Activated naive CD4-positive, alpha-beta T cell treated with anti-CD3 and anti-CD28 coated beads, Interleukin-2, amount 50 U/mL, for 24 hours (primary cell): ENCODE results near the gene OBP2B.
"Not testable (repeated sequence)": the region's sequence is repeated elsewhere in the genome, so short reads cannot be mapped to it uniquely, and the experiment has no call there.

Source experiments
- H3K27ac Mint-ChIP-seq: one replicate; pipeline ENCODE4 v1.8.0; 2021; ENCODE audit warnings: mild to moderate bottlenecking, mixed read lengths
- H3K27me3 Mint-ChIP-seq: one replicate; pipeline ENCODE4 v1.8.0; 2021; ENCODE audit warnings: mixed read lengths
- H3K36me3 Mint-ChIP-seq: one replicate; pipeline ENCODE4 v1.8.0; 2021; ENCODE audit warnings: mixed read lengths
- H3K4me1 Mint-ChIP-seq: one replicate; pipeline ENCODE4 v1.8.0; 2021; ENCODE audit warnings: mixed read lengths
- H3K4me3 Mint-ChIP-seq: one replicate; pipeline ENCODE4 v1.8.0; 2021; ENCODE audit warnings: mild to moderate bottlenecking, mixed read lengths
- H3K9me3 Mint-ChIP-seq: one replicate; pipeline ENCODE4 v1.8.0; 2021; ENCODE audit warnings: mixed read lengths

The OBP2B gene, protein sequence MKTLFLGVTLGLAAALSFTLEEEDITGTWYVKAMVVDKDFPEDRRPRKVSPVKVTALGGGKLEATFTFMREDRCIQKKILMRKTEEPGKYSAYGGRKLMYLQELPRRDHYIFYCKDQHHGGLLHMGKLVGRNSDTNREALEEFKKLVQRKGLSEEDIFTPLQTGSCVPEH

DNA sequence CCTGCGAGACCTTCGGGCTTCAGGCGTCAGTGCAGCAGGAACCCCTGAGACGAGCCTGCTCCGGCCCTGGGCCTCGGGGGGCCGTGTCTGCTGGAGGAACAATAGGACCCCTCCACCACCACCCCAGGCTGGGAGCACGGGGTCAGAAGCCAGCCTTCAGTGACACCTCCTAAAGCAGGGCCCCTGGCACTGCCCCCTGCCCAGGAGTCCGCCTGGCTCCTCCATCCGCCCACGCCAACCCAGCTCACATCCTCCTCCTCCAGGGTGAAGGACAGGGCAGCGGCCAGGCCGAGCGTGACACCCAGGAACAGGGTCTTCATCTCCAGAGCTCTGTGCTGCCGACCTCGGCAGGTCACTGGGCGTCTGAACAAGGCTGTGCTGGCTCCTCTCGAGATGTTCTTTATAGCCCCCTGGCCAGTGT, at the start of gene OBP2B:
OBP2B (minus strand) TSS at position 371 of the 421 bp plus-strand sequence; CDS start at position 320, 51 bp downstream.
- H3K36me3 Mint-ChIP-seq, H3K4me3 Mint-ChIP-seq, H3K9me3 Mint-ChIP-seq, H3K27ac Mint-ChIP-seq, H3K4me1 Mint-ChIP-seq: not testable (repeated sequence)
- peaks cover 18% of the 10 kb centered on the region for H3K27me3 Mint-ChIP-seq

DNA sequence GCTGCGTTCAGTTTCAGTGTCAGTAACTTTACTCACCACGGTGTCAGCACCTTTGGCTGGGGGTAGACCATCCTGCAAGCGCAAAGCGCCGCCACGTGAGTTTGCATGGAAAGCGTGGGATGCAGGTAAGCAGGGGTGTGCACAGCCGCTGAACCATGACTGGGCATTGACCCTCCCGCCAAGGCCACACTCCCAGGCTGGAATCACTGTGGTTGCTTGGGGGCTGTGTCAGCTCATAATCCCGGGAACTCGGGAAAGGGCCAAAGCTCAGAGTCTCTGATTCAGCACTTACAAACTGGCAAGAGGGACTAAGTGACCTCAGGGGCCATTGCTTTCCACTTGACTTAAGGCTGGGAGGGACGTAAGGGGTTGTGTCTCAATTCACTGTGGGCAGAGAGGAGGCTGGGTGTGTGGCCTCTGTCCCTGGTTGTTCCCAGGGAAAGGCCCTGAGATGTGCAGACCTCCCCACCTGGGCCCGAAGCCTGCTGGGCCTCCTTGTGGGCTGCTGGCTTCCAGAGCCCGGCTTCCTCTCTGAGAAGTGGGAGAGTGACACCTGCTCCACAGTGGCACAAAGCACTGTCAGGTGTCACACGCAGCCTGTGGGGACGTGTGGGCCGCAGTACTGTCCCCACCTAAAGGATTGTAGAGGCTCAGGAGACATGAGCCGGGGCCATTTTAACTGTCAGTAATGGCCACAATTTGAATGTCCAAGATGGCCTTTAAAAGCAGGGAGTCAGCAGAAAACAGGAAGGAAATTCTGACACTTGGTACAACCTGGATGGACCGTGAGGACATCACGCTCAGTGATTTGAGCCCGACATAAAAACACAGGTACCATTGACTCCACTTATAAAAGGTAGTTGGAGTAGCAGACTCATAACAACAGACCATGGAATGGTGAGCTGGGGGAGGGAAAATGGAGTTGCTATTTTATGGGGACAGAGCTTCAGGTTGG, 49.3 kb upstream of the OBP2B start:
- Mint-ChIP-seq H3K4me3 (no peak overlapping the region), H3K27ac (no peak overlapping the region), H3K36me3 (no peaks in the 10 kb centered on the region), H3K4me1 (no peaks in the 10 kb centered on the region), H3K9me3 (no peaks in the 10 kb centered on the region), H3K27me3 (peaks cover 6% of the 10 kb centered on the region)

DNA sequence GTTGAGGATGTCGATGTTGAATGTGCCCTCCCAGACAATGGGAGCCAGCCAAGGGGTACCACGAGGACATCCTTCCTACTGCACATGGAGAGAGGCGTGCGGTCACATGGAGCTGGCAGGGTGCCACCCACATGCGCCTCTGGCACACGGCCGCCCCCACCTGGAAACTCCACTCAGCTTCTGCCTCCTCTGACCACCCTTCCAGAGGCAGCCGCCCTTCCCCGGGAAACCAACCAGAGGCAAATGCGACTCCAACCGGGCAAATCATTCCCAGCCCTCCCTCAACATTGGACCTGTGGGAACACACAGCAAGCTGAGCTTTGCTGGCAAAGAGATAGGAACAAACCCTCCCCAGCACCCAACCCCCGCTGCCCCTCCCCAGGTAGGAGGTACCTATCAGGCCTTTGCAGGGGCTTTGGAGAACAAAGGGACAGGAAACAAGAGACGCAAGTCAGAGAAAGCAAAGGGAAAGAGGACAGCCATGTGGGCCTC, 48.5 kb upstream of the OBP2B start:
- Mint-ChIP-seq H3K27me3 (peaks cover 6% of the 10 kb centered on the region), H3K9me3 (no peaks in the 10 kb centered on the region), H3K4me3 (no peak overlapping the region), H3K36me3 (no peaks in the 10 kb centered on the region), H3K4me1 (no peaks in the 10 kb centered on the region), H3K27ac (no peak overlapping the region)

DNA sequence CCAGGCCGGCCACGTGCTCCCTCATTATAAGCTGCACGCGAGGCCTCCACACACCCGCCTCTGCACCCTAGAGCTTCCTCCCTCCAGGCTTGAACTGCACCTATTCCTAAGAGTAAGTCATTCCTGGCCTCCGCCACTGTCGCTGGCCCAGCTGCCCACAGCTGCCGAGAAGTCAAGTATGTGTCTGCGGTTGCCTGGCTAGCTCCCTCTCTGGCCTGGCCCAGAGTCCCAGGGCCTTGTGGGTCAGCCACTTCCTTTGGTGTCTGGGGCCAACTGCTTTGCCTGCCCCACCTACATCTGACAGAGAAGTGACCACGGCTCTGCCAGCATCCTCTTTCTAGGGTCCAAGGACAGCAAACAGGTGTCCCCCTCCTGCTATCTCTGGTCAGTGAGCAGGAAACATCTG, 47.6 kb upstream of the OBP2B start:
- Mint-ChIP-seq H3K9me3 (no peaks in the 10 kb centered on the region), H3K36me3 (no peaks in the 10 kb centered on the region), H3K4me1 (no peaks in the 10 kb centered on the region), H3K27ac (no peak overlapping the region), H3K4me3 (no peak overlapping the region), H3K27me3 (peaks cover 5% of the 10 kb centered on the region)

DNA sequence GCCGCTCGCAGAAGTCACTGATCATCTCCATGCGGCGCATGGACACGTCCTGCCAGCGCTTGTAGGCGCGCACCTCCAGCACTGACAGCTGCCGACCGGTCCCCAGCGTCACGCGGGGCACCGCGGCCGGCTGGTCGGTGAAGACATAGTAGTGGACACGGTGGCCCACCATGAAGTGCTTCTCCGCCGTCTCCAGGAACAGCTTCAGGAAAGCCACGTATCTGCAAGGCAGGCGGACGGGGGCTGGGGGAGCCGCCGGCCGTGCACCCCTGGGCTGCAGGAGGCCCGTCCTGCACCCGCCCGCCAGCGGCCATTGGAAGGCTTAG, 47.0 kb upstream of the OBP2B start:
- no peaks in the 10 kb centered on the region for H3K36me3 Mint-ChIP-seq
- no peak overlapping the region for H3K4me3 Mint-ChIP-seq
- no peaks in the 10 kb centered on the region for H3K4me1 Mint-ChIP-seq
- H3K9me3 Mint-ChIP-seq = no peaks in the 10 kb centered on the region
- no peak overlapping the region for H3K27ac Mint-ChIP-seq
- H3K27me3 Mint-ChIP-seq = peaks cover 5% of the 10 kb centered on the region

DNA sequence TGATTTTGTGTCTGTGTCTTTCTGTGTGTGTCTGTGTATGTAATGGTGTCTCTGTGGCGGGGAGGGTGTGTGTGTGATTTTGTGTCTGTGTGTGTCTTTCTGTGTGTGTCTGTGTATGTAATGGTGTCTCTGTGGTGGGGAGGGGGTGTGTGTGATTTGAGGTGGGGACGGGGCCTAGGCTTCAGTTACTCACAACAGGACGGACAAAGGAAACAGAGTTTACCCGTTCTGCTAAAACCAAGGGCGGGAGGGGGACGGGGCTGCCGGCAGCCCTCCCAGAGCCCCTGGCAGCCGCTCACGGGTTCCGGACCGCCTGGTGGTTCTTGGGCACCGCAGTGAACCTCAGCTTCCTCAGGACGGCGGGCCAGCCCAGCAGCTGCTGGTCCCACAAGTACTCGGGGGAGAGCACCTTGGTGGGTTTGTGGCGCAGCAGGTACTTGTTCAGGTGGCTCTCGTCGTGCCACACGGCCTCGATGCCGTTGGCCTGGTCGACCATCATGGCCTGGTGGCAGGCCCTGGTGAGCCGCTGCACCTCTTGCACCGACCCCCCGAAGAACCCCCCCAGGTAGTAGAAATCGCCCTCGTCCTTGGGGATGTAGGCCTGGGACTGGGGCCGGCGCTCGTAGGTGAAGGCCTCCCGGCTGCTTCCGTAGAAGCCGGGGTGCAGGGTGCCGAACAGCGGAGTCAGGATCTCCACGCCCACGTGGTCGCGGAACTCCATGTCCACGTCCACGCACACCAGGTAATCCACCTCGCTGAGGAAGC, 46.5 kb upstream of the OBP2B start:
- no peaks in the 10 kb centered on the region for H3K36me3 Mint-ChIP-seq
- H3K27ac Mint-ChIP-seq = no peak overlapping the region

DNA sequence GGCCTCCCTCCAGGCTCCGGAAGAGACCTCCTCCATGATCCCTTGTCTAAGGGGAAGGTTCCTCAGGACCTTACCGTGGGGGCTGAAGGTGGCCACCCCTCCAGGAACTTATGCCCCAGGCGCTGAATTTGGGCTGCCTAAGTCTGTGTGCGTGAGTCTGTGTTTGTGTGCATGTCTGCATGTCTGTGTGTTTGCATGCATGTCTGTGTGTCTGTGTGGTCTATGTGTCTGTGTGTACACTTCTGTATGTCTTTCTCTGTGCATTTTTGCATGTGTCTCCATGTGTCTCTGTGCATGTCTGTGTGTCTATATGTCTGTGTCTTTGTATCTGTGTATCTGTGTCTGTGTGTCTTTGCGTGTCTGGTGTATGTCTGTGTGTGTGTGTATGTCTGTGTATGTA, 45.4 kb upstream of the OBP2B start:
- no peaks in the 10 kb centered on the region for H3K4me1 Mint-ChIP-seq
- H3K27ac Mint-ChIP-seq = no peak overlapping the region
- H3K4me3 Mint-ChIP-seq = no peak overlapping the region
- no peaks in the 10 kb centered on the region for H3K36me3 Mint-ChIP-seq
- no peaks in the 10 kb centered on the region for H3K9me3 Mint-ChIP-seq
- H3K27me3 Mint-ChIP-seq = no peaks in the 10 kb centered on the region

More for the DNA sequence above, 46.5 kb upstream of the OBP2B start:
- no peak overlapping the region for H3K4me3 Mint-ChIP-seq
- no peaks in the 10 kb centered on the region for H3K9me3 Mint-ChIP-seq
- no peaks in the 10 kb centered on the region for H3K4me1 Mint-ChIP-seq
- H3K27me3 Mint-ChIP-seq = peaks cover 3% of the 10 kb centered on the region

DNA sequence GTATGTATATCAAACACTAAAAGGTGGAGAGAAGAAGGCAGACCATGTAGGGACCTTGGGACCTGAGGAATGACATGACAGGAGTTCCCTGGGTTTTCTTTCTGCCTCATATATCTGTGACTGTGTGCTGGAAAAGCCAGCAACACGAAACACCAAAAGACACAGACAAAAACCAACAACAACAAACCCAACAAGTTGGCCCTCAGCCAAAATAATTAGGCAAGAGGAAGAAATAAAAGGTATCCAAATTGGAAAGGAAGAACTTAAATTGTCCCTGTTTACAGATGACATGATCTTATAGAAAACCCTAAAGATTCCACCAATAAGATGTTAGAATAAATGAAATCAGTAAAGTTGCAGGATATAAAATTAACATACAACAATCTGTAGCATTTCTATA, 44.2 kb upstream of the OBP2B start:
- no peaks in the 10 kb centered on the region for H3K27me3 Mint-ChIP-seq
- no peaks in the 10 kb centered on the region for H3K9me3 Mint-ChIP-seq
- no peak overlapping the region for H3K4me3 Mint-ChIP-seq
- H3K36me3 Mint-ChIP-seq = no peaks in the 10 kb centered on the region
- H3K4me1 Mint-ChIP-seq = no peaks in the 10 kb centered on the region
- H3K27ac Mint-ChIP-seq = no peak overlapping the region

DNA sequence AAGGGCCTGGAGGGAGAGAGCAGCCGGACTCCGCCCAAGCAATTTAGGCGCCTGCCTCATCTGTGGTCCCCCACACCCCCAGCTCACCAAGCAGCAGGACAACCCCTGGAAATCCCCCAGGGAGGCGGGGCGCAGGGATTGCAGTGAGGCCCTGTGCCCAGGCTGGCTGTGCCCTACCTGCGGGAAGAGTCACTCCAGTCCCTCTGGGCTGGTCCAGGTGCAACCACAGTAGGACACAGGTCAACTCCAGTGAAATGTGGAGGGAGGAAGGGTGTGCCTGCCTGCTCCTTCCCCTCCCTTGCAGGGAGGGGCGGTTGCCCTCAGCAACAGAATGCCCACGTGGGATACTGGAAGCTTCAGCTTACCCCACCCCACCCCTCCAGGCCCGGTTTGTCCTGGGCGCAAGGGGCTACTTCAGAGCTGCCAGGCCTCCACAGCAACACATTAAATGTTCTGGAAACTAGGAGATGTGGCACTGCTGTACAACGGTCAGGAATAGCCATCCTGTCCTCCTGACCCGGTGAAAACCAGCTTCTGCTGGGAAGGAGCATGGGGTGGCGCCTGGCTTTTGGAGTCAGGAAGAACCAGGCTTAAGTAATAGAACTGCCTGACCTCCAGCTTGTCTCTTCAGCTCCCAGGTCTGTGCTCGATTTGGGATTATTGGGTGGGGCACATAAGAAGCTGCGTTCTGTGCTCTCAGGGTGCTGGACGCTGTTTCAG, 43.4 kb upstream of the OBP2B start:
- H3K4me1 Mint-ChIP-seq = no peaks in the 10 kb centered on the region
- H3K9me3 Mint-ChIP-seq = no peaks in the 10 kb centered on the region
- H3K36me3 Mint-ChIP-seq = no peaks in the 10 kb centered on the region
- no peak overlapping the region for H3K4me3 Mint-ChIP-seq
- H3K27me3 Mint-ChIP-seq = no peaks in the 10 kb centered on the region
- peak overlapping the region; percentile 48 for H3K27ac Mint-ChIP-seq

DNA sequence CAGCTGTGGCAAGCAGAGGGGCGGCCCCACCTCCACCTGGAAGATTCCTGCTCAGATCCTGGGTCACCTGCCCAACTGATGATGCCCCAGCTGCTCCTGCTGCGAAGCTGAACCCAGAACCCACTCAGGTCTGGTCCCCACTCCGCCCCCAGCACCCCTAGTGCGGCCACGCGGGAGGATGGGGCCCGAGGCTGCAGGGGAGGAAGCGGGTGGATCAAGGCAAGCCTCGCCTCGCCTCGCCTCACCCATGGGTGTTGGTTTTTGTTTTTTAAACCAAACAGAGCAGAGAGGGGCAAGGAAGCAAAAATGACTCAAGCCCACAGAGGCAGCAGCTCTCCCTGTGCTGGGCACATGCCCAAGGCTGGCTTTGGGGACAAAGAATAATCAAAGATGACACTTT, 42.7 kb upstream of the OBP2B start:
- Mint-ChIP-seq H3K4me3 (no peak overlapping the region), H3K4me1 (no peaks in the 10 kb centered on the region), H3K27ac (no peak overlapping the region), H3K9me3 (no peaks in the 10 kb centered on the region), H3K36me3 (no peaks in the 10 kb centered on the region), H3K27me3 (no peaks in the 10 kb centered on the region)

DNA sequence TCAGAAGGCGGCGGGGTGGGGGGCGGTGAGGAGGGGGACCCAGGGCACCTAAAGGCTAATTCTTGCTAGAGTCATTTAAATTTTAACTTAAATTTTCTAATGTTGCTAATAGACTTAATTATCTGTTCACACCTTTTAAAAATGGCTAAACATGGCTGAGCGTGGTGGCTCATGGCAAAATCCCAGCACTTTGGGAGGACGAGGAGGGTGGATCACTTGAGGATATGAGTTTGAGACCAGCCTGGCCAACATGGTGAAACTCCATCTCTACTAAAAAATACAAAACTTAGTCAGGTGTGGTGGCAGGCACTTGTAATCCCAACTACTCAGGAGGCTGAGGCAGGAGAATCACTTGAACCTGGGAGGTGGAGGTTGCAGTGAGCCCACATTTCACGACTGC, 42.2 kb upstream of the OBP2B start:
- H3K36me3 Mint-ChIP-seq, H3K4me1 Mint-ChIP-seq, H3K4me3 Mint-ChIP-seq, H3K9me3 Mint-ChIP-seq, H3K27ac Mint-ChIP-seq, H3K27me3 Mint-ChIP-seq: not testable (repeated sequence)

DNA sequence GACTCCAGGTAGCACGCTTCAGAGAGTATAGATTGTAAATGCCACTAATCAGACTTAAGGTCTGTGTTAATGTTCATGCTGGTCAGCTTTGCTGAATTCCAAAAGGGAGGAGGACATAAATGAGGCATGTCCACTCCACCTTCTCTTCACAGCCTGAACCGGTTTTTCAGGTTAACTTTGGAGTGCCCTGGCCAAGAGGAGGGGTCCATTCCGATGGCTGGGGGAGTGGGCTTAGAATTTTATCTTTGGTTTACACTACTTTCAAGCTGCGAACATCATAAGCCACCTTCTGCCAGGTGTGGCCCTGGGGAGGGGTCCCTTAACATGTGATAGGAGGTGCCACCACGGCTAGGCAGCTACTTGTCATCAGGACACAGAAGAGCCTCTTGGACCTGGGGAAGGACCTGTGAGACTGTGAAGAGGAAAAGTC, 41.7 kb upstream of the OBP2B start:
- H3K4me3 Mint-ChIP-seq = no peak overlapping the region
- no peaks in the 10 kb centered on the region for H3K4me1 Mint-ChIP-seq
- H3K36me3 Mint-ChIP-seq = no peaks in the 10 kb centered on the region
- no peaks in the 10 kb centered on the region for H3K27me3 Mint-ChIP-seq
- no peak overlapping the region for H3K27ac Mint-ChIP-seq
- no peaks in the 10 kb centered on the region for H3K9me3 Mint-ChIP-seq

DNA sequence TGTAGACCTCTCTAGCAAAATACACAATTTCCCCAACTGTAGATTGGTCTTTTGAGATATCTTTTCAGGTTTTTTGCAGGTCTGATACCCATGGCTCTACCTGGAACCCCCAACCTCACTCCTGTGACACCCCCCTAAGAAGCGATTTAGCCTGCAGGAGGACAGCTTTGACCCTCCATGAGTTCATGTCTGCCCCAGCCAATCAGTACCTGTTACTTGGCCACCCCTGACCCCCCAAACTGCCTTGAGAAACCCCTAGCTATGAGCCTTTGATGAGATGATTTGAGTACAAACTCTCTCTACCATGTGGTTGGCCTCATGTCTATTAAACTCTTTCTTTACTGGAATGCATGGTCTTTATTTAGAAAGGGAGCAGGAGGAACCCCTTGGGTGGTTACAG, 40.3 kb upstream of the OBP2B start:
- Mint-ChIP-seq H3K9me3 (no peaks in the 10 kb centered on the region), H3K36me3 (no peaks in the 10 kb centered on the region), H3K4me3 (no peak overlapping the region), H3K27me3 (no peaks in the 10 kb centered on the region), H3K4me1 (no peaks in the 10 kb centered on the region), H3K27ac (no peak overlapping the region)

DNA sequence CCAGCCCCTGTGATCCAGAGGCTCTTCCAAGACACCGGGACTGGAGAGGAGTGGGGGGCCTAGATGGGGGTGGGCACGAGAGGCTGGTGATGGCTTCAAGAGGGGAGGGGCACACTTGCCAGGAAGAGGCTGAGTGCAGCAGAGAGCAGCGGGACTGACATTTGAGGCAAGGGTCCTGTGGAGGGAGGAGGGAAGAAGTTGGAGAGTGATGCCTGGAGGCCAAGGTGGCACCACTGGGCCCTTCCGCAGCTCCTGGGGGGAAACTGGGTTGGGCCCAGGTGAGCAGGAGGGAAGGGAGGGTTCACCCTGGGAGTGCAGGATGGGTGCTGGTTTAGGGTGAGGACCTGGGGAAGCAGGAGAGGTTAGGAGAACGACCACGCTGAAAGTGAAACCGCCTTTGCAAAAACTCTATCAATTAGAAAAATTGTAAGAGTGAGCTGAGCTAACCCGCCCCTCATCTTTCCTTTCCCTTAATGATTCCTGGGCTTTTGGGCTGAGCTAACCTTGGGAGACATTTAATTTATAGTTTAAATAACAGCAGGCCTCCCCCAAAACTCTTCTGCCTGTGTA, 39.8 kb upstream of the OBP2B start:
- Mint-ChIP-seq H3K4me1 (no peaks in the 10 kb centered on the region), H3K27ac (no peak overlapping the region), H3K9me3 (no peaks in the 10 kb centered on the region), H3K36me3 (no peaks in the 10 kb centered on the region), H3K27me3 (no peaks in the 10 kb centered on the region), H3K4me3 (no peak overlapping the region)

DNA sequence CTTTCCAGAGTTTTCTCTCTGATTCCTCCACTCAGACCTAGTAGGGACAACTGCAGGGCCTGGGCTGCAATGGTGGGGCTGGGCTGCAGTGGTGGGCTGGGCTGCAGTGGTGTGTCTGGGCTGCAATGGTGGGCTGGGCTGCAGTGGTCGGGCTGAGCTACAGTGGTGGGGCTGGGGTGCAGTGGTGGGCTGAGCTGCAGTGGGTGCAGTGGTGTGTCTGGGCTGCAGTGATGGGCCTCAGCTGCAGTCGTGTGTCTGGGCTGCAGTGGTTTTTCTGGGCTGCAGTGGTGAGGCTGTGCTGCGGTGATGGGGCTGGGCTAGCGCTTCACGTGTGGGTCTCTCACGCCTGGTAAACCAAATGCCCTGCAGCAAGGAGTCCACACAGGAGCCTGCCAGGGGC, 38.6 kb upstream of the OBP2B start:
- no peaks in the 10 kb centered on the region for H3K9me3 Mint-ChIP-seq
- no peak overlapping the region for H3K4me3 Mint-ChIP-seq
- H3K36me3 Mint-ChIP-seq = no peaks in the 10 kb centered on the region
- H3K27me3 Mint-ChIP-seq = no peaks in the 10 kb centered on the region
- no peaks in the 10 kb centered on the region for H3K4me1 Mint-ChIP-seq
- H3K27ac Mint-ChIP-seq = no peak overlapping the region
